Measurements from ENCODE around the gene GAL3ST3.
"Not testable (repeated sequence)": the region's sequence is repeated elsewhere in the genome, so short reads cannot be mapped to it uniquely, and the experiment has no call there.

The GAL3ST3 gene

GRCh38 chr11:66012371-66012945 is 36.5 kb downstream of the GAL3ST3 start:
- no peak for DNase-seq

DNA sequence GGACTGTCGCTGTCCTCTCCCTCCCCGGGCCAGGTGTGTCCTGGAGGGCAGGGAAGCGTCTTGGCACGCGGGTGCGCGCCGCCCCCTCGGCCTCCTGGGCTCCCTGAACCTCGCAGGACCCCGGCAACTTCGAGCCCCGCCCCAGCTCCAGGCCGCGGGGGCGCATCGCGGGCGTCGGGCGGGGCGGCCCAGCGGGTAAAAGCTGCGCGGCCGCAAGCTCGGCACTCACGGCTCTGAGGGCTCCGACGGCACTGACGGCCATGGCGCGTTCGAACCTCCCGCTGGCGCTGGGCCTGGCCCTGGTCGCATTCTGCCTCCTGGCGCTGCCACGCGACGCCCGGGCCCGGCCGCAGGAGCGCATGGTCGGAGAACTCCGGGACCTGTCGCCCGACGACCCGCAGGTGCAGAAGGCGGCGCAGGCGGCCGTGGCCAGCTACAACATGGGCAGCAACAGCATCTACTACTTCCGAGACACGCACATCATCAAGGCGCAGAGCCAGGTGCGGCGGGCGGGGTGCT is 37.1 kb downstream of the GAL3ST3 start, which contains the start of gene CST6:
CST6 (plus strand) TSS at position 224 of the 519 bp plus-strand sequence; CDS start at position 261, 37 bp downstream.
- no peak for DNase-seq

- DNase-seq, result no peak
These were observed 37.6 kb downstream of the GAL3ST3 start for GRCh38 chr11:66011239-66011784.

DNA sequence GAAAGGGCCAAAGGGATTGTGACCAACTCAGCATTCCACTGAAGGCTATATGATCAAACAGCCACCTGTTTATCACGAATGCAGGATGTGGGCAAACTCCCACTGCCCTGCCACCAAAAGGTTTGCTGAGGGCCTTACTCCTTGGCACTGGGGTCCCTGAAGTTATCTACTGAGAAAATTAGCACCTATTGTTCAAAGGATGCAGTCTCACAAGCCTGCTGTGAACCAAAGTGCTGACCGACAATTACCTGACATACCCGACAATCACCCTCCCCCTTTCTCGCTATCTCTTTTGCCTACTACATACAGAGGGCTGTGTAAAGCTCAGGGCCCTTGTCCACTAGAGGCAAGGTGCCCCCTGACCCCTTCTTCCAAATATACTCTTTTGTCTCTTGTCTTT is 38.9 kb downstream of the GAL3ST3 start:
- DNase-seq, result not testable (repeated sequence)

DNA sequence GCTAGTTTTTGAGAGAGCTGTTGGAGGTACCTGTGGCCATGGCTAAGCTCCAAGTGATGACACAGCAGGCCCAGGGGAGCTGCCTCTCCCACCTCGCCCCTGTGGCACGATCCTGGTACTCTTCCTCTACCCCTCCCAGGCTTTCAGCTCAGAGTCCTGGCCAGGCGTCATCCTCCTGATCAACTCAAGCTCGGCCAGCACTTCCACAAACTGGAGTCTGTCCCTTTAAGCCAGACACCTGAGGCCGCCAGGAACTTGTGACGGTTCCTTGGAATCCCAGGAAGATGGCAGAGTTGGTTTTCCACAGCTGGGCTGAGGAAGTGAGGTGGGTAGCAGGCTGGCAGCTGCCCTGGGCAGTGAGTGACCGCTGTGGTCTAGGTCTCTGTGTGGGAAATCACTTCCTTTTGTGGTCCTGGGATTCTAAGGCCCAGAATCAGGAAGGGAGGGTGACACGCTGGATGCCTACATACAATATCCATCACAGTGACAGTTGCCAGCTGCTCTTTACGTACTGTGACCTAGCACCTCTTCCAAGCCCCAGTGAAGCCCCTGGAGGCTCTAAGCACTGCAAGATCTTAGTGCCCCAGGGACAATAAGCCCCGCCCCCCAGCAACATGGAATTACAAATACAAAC is 40.4 kb downstream of the GAL3ST3 start:
- DNase-seq, result no peak

- no peak for DNase-seq
These were observed 40.9 kb downstream of the GAL3ST3 start for GRCh38 chr11:66008095-66008467.

GRCh38 chr11:66007201-66007634 is 41.7 kb downstream of the GAL3ST3 start:
- no peak for DNase-seq

DNA sequence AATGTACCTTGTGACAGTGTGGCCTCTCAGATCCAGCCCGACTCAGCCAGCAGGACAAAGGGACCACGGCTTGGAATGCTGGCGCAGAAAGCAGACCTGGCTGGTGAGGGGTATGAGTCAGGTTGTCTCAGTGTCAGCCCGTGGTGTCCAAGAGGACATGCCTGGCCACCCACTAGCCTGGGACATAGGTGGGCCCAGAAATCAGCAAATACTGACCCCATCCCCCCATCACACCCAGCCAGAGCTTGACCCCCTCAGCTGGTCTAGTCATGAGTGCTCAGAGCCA is 42.1 kb downstream of the GAL3ST3 start:
- DNase-seq, result no peak

DNA sequence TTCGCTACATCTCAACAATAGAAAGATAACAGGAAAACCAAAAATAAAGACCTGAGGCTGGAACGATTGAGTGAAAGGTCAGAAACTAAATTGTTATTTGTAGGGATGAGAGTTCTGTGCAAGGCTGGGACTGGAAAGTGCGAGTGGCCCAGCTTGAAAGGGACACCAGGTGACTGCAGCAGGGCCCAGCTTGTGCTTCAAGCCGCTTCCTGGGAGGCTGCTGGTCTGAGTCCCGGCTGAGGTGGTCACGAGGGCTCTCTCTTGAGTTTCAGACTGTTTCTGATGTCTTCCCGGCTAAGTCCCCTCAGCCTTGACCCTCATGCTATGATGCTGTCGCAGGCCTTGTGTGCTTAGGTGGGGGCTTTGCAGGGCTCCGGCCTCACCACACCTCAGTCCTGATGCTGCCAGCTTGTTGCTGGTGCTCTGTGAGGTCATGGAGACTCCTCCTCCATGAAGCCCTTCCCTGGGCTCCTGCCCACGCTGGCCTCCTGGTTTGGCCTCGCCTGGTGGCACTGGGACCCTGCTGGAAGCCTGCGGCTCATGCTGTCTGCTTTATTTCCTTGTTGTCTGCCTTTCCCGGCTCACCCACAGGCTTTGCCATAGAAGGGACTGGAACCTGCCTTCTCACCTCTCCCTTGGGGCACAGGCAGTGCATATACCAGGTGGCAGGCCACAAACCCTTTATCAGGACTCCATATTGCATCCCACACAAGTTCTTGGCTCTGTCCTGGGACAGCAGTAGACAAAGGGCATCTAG is 42.6 kb downstream of the GAL3ST3 start:
- no peak for DNase-seq

DNA sequence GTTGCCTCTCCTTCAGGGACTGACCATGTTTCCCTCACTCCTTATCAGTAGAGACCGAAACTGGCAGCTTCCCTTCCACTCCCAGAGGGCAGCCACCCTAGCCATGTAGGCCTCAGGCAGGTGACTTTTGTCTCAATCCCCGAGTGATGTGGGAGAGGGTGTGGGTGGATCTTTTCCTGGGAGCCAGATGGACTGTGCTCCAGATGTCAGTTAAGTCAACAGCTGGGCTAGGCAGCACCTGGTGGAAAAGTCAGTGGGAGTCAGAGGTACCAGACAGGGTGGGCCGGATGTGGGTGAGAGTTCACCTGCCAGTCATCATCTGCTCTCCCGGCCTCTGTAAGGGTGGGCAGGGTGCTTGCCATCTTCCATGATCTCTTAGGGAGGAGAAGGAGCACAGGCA is 44.8 kb downstream of the GAL3ST3 start:
- DNase-seq, result no peak

DNA sequence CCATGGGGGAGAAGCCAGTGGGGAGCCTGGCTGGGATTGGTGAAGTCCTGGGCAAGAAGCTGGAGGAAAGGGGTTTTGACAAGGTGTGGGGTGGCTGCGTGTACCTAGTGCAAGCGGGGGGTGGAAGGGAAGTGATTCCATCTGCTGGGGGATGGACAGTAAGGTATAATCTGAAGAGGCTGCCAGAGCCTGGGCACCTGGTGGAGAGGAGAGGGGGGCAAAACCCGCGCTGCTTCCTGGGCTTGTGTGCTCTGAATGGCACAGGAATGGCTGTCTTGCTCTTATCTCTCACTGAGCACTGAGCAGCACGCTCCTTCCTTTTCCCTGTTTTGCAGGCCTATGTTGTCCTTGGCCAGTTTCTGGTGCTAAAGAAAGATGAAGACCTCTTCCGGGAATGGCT is 45.7 kb downstream of the GAL3ST3 start:
- no peak for DNase-seq

- peak in 1 of 2 experiments; percentile 51 for DNase-seq
These were observed 46.2 kb downstream of the GAL3ST3 start for GRCh38 chr11:66002648-66003225.

- DNase-seq, result peak; percentile 100
These were observed 46.9 kb downstream of the GAL3ST3 start, which contains the start of the genes BANF1 and EIF1AD for GRCh38 chr11:66001942-66002647. Gene BANF1 (plus strand): TSS chr11:66002503. CDS start chr11:66003251, 748 bp downstream. Gene EIF1AD (minus strand): TSS chr11:66002157. CDS start chr11:66000389, 1,768 bp downstream.

GRCh38 chr11:65997286-65997685 is 51.7 kb downstream of the GAL3ST3 start:
- peak in 1 of 2 experiments; percentile 9 for DNase-seq

DNA sequence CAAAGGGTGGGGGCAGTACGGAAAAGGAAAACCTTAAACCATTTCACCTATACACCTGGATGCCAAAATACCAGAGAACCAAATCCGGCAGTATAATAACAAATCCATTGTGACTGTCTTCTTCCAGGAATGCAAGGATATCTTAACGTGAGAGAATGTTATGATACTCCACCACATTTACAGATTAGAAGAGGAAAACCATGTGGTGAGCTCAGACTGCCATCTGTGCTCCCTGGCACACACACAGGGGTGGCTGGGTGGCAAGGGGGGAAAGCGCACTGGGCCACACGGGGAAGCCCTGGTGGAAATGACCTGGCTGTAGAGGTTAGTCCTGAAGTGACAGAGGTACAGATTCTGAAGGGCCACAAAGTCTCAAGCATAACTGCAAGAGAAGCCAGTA is 56.9 kb downstream of the GAL3ST3 start:
- no peak for DNase-seq

All from Kasumi-1 (cell line).